Measurements from ENCODE around the gene SMAD7. TPM values are rescaled to one million over a fixed set of nuclear protein-coding genes. Genes with fewer than 3 reads are reported as not detected.

SMAD7 gene
- total RNA-seq, 1 experiment from 2014 or later = 2.1 TPM

DNA sequence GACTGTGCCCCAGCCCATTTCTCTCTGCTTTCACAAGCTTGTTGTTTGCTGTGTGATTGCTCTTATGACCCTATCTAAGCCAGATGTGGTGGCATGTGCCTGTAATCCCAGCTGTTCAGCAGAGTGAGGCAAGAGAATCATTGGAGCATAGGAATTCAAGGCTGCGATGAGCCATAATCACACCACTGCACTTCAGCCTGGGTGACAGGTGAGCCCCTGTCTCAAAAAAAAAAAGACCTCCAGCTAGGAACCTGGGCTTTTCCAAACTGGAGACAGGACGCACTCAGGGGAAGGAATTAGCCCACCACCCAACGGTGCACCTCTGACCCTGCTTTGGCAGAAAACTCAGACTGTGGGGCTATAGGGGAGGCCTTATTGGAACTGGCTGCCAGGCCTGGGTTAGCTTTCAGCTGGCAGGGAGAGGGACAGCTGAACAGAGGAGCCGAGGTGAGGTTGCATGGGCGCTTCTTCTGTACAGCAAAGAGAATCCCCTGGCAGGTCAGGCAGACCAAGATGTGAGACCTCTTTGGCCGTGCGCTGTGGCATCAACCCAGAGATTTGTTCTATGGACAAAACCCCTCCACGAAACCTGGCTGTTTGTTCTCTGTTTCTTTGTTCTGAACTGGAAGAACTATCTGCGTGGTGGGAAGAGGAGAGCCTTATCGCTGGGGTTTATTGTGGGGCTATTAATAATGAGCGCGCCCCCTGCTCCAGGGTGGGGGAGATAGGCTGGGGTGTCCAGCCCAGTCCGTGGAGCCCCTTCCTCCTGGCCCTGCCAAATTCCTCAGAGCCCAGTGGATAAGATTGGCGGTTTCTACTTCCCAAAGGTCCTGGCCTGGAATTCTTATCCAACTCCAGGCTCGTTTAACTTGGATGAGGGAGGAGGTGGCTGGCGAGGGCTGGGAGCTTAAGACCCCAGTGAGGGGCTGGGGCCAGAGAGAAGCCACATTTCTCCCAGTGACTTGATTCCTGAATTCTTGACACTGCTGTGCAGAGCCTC lies 38.8 kb upstream of the SMAD7 start:
- Histone ChIP-seq H3K27ac (ENCODE audit: low read length) (no peak overlapping the region), H3K9me2 (replicated peaks; ENCODE audit: insufficient read depth, low read length) (no peaks in the 10 kb centered on the region), H3K27me3 (ENCODE audit: low read length) (no peaks in the 10 kb centered on the region), H3K9ac (ENCODE audit: low read length) (no peak overlapping the region), H3K9me3 (ENCODE audit: low read length) (no peaks in the 10 kb centered on the region), H3K79me2 (ENCODE audit: low read length) (no peaks in the 10 kb centered on the region), H3K36me3 (ENCODE audit: insufficient read depth, low read length) (no peaks in the 10 kb centered on the region), H3K4me2 (ENCODE audit: low read depth, low read length, poor library complexity, severe bottlenecking) (no peak overlapping the region), H4K20me1 (ENCODE audit: insufficient read depth, low read depth, low read length) (no peaks in the 10 kb centered on the region), H3K4me1 (ENCODE audit: low read length) (no peaks in the 10 kb centered on the region), H3K4me3 (ENCODE audit: low read length) (no peak overlapping the region), H2AFZ (ENCODE audit: low read length) (no peak overlapping the region)
- DNase-seq = no peak

- H3K9ac ChIP-seq (ENCODE audit: low read length) = no peak overlapping the region
- H3K4me2 ChIP-seq (ENCODE audit: low read depth, low read length, poor library complexity, severe bottlenecking) = no peak overlapping the region
- no peak overlapping the region for H2AFZ ChIP-seq (ENCODE audit: low read length)
- no peaks in the 10 kb centered on the region for H3K9me3 ChIP-seq (ENCODE audit: low read length)
- H4K20me1 ChIP-seq (ENCODE audit: insufficient read depth, low read depth, low read length) = no peaks in the 10 kb centered on the region
- DNase-seq = no peak
- no peak overlapping the region for H3K4me3 ChIP-seq (ENCODE audit: low read length)
- no peaks in the 10 kb centered on the region for H3K9me2 ChIP-seq (replicated peaks; ENCODE audit: insufficient read depth, low read length)
- H3K79me2 ChIP-seq (ENCODE audit: low read length) = no peaks in the 10 kb centered on the region
- H3K4me1 ChIP-seq (ENCODE audit: low read length) = no peaks in the 10 kb centered on the region
- H3K27me3 ChIP-seq (ENCODE audit: low read length) = no peaks in the 10 kb centered on the region
- no peak overlapping the region for H3K27ac ChIP-seq (ENCODE audit: low read length)
- H3K36me3 ChIP-seq (ENCODE audit: insufficient read depth, low read length) = no peaks in the 10 kb centered on the region
Observed at GRCh38 chr18:48988508-48989303, 37.9 kb upstream of the SMAD7 start.

GRCh38 chr18:48987821-48988220 lies 37.1 kb upstream of the SMAD7 start:
- Histone ChIP-seq H3K79me2 (ENCODE audit: low read length) (no peaks in the 10 kb centered on the region), H3K4me1 (ENCODE audit: low read length) (no peaks in the 10 kb centered on the region), H4K20me1 (ENCODE audit: insufficient read depth, low read depth, low read length) (no peaks in the 10 kb centered on the region), H3K4me2 (ENCODE audit: low read depth, low read length, poor library complexity, severe bottlenecking) (no peak overlapping the region), H3K4me3 (ENCODE audit: low read length) (no peak overlapping the region), H3K9me3 (ENCODE audit: low read length) (no peaks in the 10 kb centered on the region), H3K9ac (ENCODE audit: low read length) (no peak overlapping the region), H2AFZ (ENCODE audit: low read length) (no peak overlapping the region), H3K27me3 (ENCODE audit: low read length) (no peaks in the 10 kb centered on the region), H3K27ac (ENCODE audit: low read length) (no peak overlapping the region), H3K9me2 (replicated peaks; ENCODE audit: insufficient read depth, low read length) (no peaks in the 10 kb centered on the region), H3K36me3 (ENCODE audit: insufficient read depth, low read length) (no peaks in the 10 kb centered on the region)
- no peak for DNase-seq

GRCh38 chr18:48986851-48987761 lies 36.3 kb upstream of the SMAD7 start:
- Histone ChIP-seq H2AFZ (ENCODE audit: low read length) (no peak overlapping the region), H3K4me3 (ENCODE audit: low read length) (no peak overlapping the region), H4K20me1 (ENCODE audit: insufficient read depth, low read depth, low read length) (no peaks in the 10 kb centered on the region), H3K9me3 (ENCODE audit: low read length) (no peaks in the 10 kb centered on the region), H3K4me2 (ENCODE audit: low read depth, low read length, poor library complexity, severe bottlenecking) (no peak overlapping the region), H3K36me3 (ENCODE audit: insufficient read depth, low read length) (no peaks in the 10 kb centered on the region), H3K9ac (ENCODE audit: low read length) (no peak overlapping the region), H3K27me3 (ENCODE audit: low read length) (no peaks in the 10 kb centered on the region), H3K79me2 (ENCODE audit: low read length) (no peaks in the 10 kb centered on the region), H3K27ac (ENCODE audit: low read length) (no peak overlapping the region), H3K4me1 (ENCODE audit: low read length) (no peaks in the 10 kb centered on the region), H3K9me2 (replicated peaks; ENCODE audit: insufficient read depth, low read length) (no peaks in the 10 kb centered on the region)
- no peak for DNase-seq

DNA sequence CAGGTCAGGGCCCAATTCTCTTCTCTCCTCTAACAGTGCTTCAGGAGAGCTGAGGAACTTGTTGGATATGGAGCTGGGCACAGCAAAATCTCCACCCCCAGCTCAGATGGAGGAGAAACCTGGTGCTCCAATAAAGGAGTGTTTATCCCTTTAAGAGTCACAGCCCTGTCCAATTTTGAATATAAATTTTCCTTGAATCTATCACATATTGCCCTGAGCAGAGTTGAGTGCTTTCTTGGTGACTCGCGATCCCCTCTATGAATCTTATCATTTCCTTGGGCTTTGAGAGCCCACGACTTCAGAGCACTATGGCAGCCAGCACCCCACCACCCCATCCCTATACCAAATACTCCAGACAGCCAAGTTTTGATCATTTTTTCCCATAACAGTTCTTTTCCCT lies 34.4 kb upstream of the SMAD7 start:
- DNase-seq = no peak
- Histone ChIP-seq H3K27ac (ENCODE audit: low read length) (no peak overlapping the region), H4K20me1 (ENCODE audit: insufficient read depth, low read depth, low read length) (no peaks in the 10 kb centered on the region), H3K4me1 (ENCODE audit: low read length) (no peaks in the 10 kb centered on the region), H3K36me3 (ENCODE audit: insufficient read depth, low read length) (no peaks in the 10 kb centered on the region), H2AFZ (ENCODE audit: low read length) (no peak overlapping the region), H3K27me3 (ENCODE audit: low read length) (no peaks in the 10 kb centered on the region), H3K4me2 (ENCODE audit: low read depth, low read length, poor library complexity, severe bottlenecking) (no peak overlapping the region), H3K9me2 (replicated peaks; ENCODE audit: insufficient read depth, low read length) (no peaks in the 10 kb centered on the region), H3K79me2 (ENCODE audit: low read length) (no peaks in the 10 kb centered on the region), H3K4me3 (ENCODE audit: low read length) (no peak overlapping the region), H3K9me3 (ENCODE audit: low read length) (no peaks in the 10 kb centered on the region), H3K9ac (ENCODE audit: low read length) (no peak overlapping the region)

- no peak overlapping the region for H2AFZ ChIP-seq (ENCODE audit: low read length)
- DNase-seq = no peak
- H3K9me3 ChIP-seq (ENCODE audit: low read length) = no peaks in the 10 kb centered on the region
- no peak overlapping the region for H3K4me3 ChIP-seq (ENCODE audit: low read length)
- H4K20me1 ChIP-seq (ENCODE audit: insufficient read depth, low read depth, low read length) = no peaks in the 10 kb centered on the region
- H3K4me1 ChIP-seq (ENCODE audit: low read length) = no peaks in the 10 kb centered on the region
- H3K79me2 ChIP-seq (ENCODE audit: low read length) = no peaks in the 10 kb centered on the region
- no peaks in the 10 kb centered on the region for H3K27me3 ChIP-seq (ENCODE audit: low read length)
- H3K9me2 ChIP-seq (replicated peaks; ENCODE audit: insufficient read depth, low read length) = no peaks in the 10 kb centered on the region
- no peaks in the 10 kb centered on the region for H3K36me3 ChIP-seq (ENCODE audit: insufficient read depth, low read length)
- H3K9ac ChIP-seq (ENCODE audit: low read length) = no peak overlapping the region
- H3K27ac ChIP-seq (ENCODE audit: low read length) = no peak overlapping the region
- H3K4me2 ChIP-seq (ENCODE audit: low read depth, low read length, poor library complexity, severe bottlenecking) = no peak overlapping the region
Observed at GRCh38 chr18:48983793-48984437, 33.1 kb upstream of the SMAD7 start.

- Histone ChIP-seq H3K9me3 (ENCODE audit: low read length) (no peaks in the 10 kb centered on the region), H3K4me1 (ENCODE audit: low read length) (no peaks in the 10 kb centered on the region), H3K27ac (ENCODE audit: low read length) (no peak overlapping the region), H2AFZ (ENCODE audit: low read length) (no peak overlapping the region), H3K9me2 (replicated peaks; ENCODE audit: insufficient read depth, low read length) (no peaks in the 10 kb centered on the region), H3K9ac (ENCODE audit: low read length) (no peak overlapping the region), H3K36me3 (ENCODE audit: insufficient read depth, low read length) (no peaks in the 10 kb centered on the region), H3K4me3 (ENCODE audit: low read length) (no peak overlapping the region), H3K79me2 (ENCODE audit: low read length) (no peaks in the 10 kb centered on the region), H3K27me3 (ENCODE audit: low read length) (no peaks in the 10 kb centered on the region), H4K20me1 (ENCODE audit: insufficient read depth, low read depth, low read length) (no peaks in the 10 kb centered on the region), H3K4me2 (ENCODE audit: low read depth, low read length, poor library complexity, severe bottlenecking) (no peak overlapping the region)
- no peak for DNase-seq
Observed at GRCh38 chr18:48982266-48982665, 31.5 kb upstream of the SMAD7 start.

All from Karpas-422 (cell line).